ENCODE measurements around the gene LARP6.
"Not testable (repeated sequence)": the region's sequence is repeated elsewhere in the genome, so short reads cannot be mapped to it uniquely, and the experiment has no call there.

The LARP6 gene

DNA sequence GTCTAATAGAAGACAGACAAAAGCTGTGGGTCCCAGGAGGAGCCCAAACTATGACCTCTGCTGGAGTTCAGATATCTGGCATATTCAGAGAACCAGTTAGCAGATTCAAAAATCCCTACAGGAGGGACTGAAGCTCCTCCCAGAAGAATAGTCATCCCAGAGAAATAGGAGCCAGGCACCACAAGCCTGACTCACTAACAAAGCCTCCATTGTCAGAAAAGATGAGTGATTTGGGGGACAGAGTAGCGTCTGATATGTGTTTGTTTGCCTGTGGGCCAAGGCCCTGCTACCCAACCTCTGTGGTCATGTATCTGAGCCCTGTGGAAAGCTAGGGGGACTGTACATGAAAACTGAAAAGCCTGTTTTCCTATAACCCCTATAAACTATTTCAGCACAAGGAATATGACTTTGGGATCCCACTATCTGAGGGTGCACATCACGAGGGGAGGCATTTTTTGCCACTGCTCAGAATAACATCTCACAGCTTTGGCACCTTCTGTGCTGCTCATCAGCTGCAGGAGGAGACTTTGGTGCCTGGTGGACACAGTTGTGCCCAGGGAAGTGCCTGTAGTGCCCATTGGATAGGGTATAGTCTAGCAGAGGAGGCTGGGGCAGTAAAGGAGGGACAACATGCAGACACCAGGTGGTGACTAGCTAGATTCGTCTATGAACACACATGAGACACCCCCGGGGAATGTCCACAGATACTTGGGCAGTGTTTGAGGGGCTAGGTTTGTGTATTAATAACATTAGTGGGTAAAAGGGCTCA is 9.7 kb upstream of the LARP6 start:
- H3K4me3 ChIP-seq (ENCODE audit: low read depth in 1 of 2, low read length in 1 of 2), result no peak overlapping the region
- no peaks in the 10 kb centered on the region for H3K9me3 ChIP-seq
- H3K27ac ChIP-seq, result no peak overlapping the region
- H3K4me1 ChIP-seq (ENCODE audit: control insufficient read depth in 1 of 2, insufficient read depth in 1 of 2, low read depth in 1 of 2, low read length in 1 of 2), result no peaks in the 10 kb centered on the region
- H3K27me3 ChIP-seq, result peaks cover 21% of the 10 kb centered on the region
- TF ChIP-seq, protein P1, sequence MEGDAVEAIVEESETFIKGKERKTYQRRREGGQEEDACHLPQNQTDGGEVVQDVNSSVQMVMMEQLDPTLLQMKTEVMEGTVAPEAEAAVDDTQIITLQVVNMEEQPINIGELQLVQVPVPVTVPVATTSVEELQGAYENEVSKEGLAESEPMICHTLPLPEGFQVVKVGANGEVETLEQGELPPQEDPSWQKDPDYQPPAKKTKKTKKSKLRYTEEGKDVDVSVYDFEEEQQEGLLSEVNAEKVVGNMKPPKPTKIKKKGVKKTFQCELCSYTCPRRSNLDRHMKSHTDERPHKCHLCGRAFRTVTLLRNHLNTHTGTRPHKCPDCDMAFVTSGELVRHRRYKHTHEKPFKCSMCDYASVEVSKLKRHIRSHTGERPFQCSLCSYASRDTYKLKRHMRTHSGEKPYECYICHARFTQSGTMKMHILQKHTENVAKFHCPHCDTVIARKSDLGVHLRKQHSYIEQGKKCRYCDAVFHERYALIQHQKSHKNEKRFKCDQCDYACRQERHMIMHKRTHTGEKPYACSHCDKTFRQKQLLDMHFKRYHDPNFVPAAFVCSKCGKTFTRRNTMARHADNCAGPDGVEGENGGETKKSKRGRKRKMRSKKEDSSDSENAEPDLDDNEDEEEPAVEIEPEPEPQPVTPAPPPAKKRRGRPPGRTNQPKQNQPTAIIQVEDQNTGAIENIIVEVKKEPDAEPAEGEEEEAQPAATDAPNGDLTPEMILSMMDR (IDR thresholded peaks at IDR 0.05), result no peak
- H3K36me3 ChIP-seq, result no peaks in the 10 kb centered on the region

- Histone ChIP-seq H3K36me3 (no peaks in the 10 kb centered on the region), H3K4me3 (ENCODE audit: low read depth in 1 of 2, low read length in 1 of 2) (no peak overlapping the region), H3K9me3 (no peaks in the 10 kb centered on the region), H3K4me1 (ENCODE audit: control insufficient read depth in 1 of 2, insufficient read depth in 1 of 2, low read depth in 1 of 2, low read length in 1 of 2) (no peaks in the 10 kb centered on the region), H3K27ac (no peak overlapping the region), H3K27me3 (peaks cover 41% of the 10 kb centered on the region)
- TF ChIP-seq, protein P1 (IDR thresholded peaks at IDR 0.05), result no peak
Measured at GRCh38 chr15:70859998-70860397, 6.0 kb upstream of the LARP6 start.

GRCh38 chr15:70859322-70859908 is 5.5 kb upstream of the LARP6 start:
- Histone ChIP-seq H3K27me3 (peaks cover 47% of the 10 kb centered on the region), H3K27ac (no peak overlapping the region)

GRCh38 chr15:70858614-70859321 is 4.8 kb upstream of the LARP6 start:
- H3K4me1 ChIP-seq (ENCODE audit: control insufficient read depth in 1 of 2, insufficient read depth in 1 of 2, low read depth in 1 of 2, low read length in 1 of 2); H3K9me3 ChIP-seq; H3K4me3 ChIP-seq (ENCODE audit: low read depth in 1 of 2, low read length in 1 of 2); H3K27ac ChIP-seq; H3K36me3 ChIP-seq: not testable (repeated sequence)
- H3K27me3 ChIP-seq, result peaks cover 54% of the 10 kb centered on the region

More at GRCh38 chr15:70859322-70859908, 5.5 kb upstream of the LARP6 start:
- H3K9me3 ChIP-seq, result no peaks in the 10 kb centered on the region
- TF ChIP-seq, protein P1 (IDR thresholded peaks at IDR 0.05), result no peak
- no peaks in the 10 kb centered on the region for H3K4me1 ChIP-seq (ENCODE audit: control insufficient read depth in 1 of 2, insufficient read depth in 1 of 2, low read depth in 1 of 2, low read length in 1 of 2)
- H3K4me3 ChIP-seq (ENCODE audit: low read depth in 1 of 2, low read length in 1 of 2), result no peak overlapping the region
- H3K36me3 ChIP-seq, result no peaks in the 10 kb centered on the region

GRCh38 chr15:70857562-70858285 is 3.8 kb upstream of the LARP6 start:
- H3K36me3 ChIP-seq, result no peaks in the 10 kb centered on the region
- peaks cover 64% of the 10 kb centered on the region for H3K27me3 ChIP-seq
- TF ChIP-seq, protein P1 (IDR thresholded peaks at IDR 0.05), result no peak
- no peak overlapping the region for H3K4me3 ChIP-seq (ENCODE audit: low read depth in 1 of 2, low read length in 1 of 2)
- H3K4me1 ChIP-seq (ENCODE audit: control insufficient read depth in 1 of 2, insufficient read depth in 1 of 2, low read depth in 1 of 2, low read length in 1 of 2), result peaks cover 0 to 5% of the 10 kb centered on the region in 2 experiments
- no peaks in the 10 kb centered on the region for H3K9me3 ChIP-seq
- H3K27ac ChIP-seq, result no peak overlapping the region

Data from neutrophil (primary cell).